Epithelial cell of esophagus (primary cell): ENCODE data around the gene DHRS12.

Source experiments
- DNase-seq: peaks from one replicate; pipeline ENCODE4 v3.0.0; 2010; ENCODE audit warnings: low read depth
- H3K4me3 ChIP-seq: 2 replicates; pipeline ENCODE4 v1.5.1; 2011; ENCODE audit warnings: mild to moderate bottlenecking, low read length, control low read depth
- TF ChIP-seq, protein P1 (sequence below): IDR thresholded peaks from 2 replicates; pipeline ENCODE4 v1.5.1; 2011; ENCODE audit warnings: low read depth, mild to moderate bottlenecking, low read length, control low read depth, inconsistent platforms; ENCODE audit not compliant: insufficient read depth; ENCODE audit errors: missing control alignments

The DHRS12 gene

DNA sequence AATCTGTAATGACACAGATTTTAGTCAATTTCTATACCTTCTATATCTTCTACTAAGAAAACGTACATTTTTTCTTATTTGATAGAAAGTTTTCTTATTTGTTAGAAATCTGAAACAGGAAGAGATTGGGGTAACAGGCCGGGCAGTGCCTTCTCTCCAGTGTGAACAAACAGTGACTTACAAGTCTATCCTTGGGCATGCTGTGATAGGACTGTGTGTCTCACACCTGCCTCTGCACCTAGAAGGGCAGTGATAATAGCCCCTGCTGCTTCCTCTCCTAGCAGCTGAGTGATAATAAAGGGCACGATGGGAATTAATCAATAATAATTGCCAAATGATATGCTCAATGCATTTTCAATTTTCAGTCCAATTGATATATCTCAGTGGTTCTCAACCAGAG, 39.6 kb upstream of the DHRS12 start:
- TF ChIP-seq, protein P1, sequence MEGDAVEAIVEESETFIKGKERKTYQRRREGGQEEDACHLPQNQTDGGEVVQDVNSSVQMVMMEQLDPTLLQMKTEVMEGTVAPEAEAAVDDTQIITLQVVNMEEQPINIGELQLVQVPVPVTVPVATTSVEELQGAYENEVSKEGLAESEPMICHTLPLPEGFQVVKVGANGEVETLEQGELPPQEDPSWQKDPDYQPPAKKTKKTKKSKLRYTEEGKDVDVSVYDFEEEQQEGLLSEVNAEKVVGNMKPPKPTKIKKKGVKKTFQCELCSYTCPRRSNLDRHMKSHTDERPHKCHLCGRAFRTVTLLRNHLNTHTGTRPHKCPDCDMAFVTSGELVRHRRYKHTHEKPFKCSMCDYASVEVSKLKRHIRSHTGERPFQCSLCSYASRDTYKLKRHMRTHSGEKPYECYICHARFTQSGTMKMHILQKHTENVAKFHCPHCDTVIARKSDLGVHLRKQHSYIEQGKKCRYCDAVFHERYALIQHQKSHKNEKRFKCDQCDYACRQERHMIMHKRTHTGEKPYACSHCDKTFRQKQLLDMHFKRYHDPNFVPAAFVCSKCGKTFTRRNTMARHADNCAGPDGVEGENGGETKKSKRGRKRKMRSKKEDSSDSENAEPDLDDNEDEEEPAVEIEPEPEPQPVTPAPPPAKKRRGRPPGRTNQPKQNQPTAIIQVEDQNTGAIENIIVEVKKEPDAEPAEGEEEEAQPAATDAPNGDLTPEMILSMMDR = no peak
- H3K4me3 ChIP-seq = no peak overlapping the region
- no peak for DNase-seq

DNA sequence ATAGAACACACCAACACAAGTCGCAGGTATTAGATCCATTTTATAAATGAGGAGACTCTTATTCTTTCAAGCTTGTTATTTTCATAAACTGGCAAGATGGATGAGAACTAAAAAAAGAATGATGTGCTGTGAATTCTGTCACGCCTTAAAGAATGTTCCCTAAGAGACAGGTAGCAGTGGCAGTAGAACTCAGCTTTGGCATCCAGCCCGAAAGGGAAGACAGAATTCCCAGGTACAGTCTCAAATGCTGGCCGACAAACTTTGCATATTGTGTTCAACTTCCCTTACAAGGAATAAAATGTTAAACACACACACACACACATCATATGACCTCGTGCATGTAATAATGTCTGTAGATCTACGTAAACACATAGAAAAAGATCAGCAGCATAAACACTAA, 37.8 kb upstream of the DHRS12 start:
- no peak for DNase-seq
- TF ChIP-seq, protein P1 = no peak
- no peak overlapping the region for H3K4me3 ChIP-seq

DNA sequence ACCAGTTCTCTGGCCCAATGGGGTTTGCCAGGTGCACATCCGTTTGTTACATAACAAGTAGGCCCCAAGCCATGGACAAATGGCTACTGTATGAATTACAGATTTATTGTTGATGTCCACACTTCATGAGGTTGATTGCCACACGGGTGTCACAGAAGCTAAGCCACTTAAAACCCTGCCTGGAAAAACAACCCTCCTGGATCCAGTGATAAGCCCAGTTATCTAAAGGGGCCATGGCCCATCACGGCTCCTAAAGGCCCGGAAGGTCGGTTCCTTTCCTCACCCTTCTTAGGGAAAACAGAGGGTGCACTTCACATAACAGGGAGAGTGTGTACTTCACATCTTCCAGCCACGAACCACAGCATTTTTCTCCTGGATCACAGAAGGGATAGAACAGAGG, 37.0 kb upstream of the DHRS12 start:
- no peak overlapping the region for H3K4me3 ChIP-seq
- TF ChIP-seq, protein P1 = no peak
- DNase-seq = no peak

DNA sequence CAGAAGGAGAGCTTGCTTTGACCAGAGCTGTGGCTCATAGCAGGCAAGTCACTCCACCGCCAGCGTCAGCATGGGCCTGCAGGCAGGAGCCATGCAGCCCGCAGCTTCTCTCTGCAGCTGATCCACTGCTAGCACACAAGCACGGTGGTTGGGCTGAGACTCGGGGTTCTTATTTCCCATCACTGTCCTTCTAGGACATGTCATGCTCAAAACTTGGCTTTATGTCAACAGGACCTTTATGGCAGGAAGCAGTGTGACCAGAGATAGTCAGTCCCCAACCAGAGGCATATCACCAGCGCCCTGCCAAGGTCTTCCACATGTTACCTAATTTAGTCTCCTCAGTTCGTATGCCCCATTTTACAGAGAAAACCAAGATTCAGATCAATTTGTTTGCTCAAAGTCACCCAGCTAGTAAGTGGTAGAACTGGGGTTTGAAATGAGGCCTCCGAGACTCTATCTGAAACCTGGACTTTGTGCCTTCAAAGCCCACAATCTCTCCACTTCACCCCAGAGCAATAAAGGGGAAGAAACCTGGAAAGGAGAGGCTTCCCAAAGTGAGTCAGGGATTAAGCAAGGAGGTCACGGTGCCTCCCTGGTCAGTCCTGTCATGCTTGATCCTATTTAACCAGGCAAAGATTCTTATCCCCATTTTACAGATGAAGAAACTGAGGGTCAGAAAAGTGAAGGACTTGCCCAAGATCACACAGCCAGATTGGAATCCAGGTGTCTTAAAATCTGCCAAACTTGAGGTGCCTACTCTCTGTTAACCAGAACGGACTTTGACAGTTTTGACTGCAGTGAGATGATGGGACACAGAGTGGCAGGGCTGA, 36.0 kb upstream of the DHRS12 start:
- H3K4me3 ChIP-seq = no peak overlapping the region
- DNase-seq = no peak
- TF ChIP-seq, protein P1 = no peak

DNA sequence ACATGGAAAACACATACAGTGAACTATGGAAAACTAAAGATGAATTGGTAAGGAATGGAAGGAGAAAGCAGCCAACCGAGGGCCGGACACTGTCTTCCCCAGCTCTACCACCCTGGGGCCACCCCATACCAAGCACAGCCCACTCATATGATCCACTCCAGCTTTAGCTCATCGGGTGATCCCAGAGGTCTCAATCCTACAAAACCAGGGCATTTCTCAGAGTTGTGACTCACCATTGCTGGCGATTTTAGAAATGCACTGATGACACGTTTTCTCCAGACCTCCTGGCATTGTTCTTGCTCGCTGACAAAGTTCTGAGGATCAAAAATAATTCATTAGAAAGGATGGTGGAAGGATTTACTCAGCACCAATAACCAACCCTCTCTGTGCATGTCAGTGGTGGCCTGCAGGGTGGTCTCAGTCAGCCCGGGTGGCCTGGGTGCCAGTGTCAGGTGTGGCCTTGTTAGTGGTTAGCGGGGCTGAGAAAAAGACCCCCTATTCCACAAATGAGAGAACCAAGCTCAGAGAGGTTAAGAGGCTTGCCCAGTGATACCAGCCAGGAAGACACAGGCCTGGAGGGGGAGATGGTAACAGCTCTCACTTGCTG, 34.4 kb upstream of the DHRS12 start:
- TF ChIP-seq, protein P1 = no peak
- DNase-seq = no peak
- no peak overlapping the region for H3K4me3 ChIP-seq

DNA sequence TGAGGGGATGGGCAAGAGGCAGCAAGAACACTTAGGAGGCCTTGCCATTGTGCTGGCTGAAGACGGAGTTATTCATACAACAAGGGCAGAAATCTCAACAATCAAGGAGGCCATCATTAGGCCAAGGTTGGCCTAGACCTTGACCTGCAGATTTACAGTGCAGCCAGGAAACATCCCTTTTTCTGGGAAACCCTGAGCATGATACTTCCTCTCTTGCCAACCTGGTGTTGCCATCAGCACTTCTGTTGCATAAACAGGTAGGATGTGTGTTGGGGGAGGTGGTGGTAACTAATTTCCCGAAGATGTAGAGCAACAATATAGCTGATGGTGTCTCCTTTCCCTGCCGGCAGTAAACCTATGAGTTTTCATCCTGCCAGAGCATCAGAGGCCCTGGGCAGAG, 33.1 kb upstream of the DHRS12 start:
- no peak overlapping the region for H3K4me3 ChIP-seq
- TF ChIP-seq, protein P1 = no peak
- no peak for DNase-seq

DNA sequence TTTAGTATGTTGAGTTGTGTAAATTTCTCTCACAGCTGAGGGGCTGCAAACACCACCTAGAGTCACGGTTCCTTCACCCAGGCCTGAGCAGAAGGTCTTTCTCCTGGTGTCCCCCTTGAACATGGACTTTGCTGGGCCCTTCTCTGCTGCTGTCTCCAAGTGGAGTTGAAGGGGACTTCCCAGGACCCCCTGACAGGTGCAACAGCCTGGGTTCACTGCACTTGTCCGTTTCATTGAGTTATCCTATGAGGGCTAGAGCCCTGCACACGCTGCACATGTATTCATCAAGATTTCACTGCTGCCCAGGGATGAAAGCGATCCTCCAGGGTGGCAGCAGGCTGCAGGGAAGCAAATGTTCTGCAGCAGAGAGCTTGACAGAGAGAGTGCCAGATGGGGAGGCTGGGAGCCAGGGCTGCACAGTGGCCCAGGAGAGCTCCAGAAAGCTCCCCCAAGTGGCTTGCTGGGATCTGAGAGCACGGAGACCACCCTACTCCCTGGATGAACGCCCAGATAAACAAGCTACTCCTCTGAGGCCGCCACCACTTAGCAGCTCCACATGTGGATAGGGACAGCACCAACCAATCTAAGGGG, 30.7 kb upstream of the DHRS12 start:
- H3K4me3 ChIP-seq = no peak overlapping the region
- no peak for DNase-seq
- TF ChIP-seq, protein P1 = no peak
